Erythroblast (primary cell): ENCODE measurements around the gene IQCF2.
"Not testable (repeated sequence)": the region's sequence is repeated elsewhere in the genome, so short reads cannot be mapped to it uniquely, and the experiment has no call there.

Experiments used
- DNase-seq, 2 experiments: peaks; one replicate each; lab custom pipeline; 2025; lab: John Stamatoyannopoulos, UW
- GATA1 ChIP-seq: IDR thresholded peaks from 2 replicates; pipeline ENCODE4 v1.6.1; 2011; ENCODE audit warnings: low read depth, mild to moderate bottlenecking, control low read depth, low read length, moderate library complexity
- POLR2A ChIP-seq: IDR thresholded peaks from 2 replicates; pipeline ENCODE4 v1.6.1; 2011; ENCODE audit warnings: mild to moderate bottlenecking, low read length

IQCF2 gene

DNA sequence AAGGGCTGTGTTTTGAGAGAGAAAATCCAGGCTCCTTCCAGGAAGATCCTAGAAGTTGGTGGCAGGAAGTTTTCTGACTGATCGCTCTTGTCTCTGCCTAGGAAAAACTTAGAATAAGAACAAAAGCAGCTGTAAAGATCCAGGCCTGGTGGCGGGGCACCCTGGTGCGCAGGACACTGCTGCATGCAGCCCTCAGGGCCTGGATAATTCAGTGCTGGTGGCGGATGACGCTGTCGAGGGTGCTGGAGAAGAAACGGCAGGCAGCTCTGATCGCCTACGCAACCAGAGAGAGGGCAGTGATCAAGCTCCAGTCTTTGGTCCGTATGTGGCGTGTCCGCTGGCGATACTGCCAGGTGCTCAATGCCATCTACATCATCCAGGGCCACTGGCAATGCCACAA is 1.5 kb downstream of the IQCF2 start:
- no peak for DNase-seq
- no peak for TF ChIP-seq POLR2A
- TF ChIP-seq GATA1: no peak

DNA sequence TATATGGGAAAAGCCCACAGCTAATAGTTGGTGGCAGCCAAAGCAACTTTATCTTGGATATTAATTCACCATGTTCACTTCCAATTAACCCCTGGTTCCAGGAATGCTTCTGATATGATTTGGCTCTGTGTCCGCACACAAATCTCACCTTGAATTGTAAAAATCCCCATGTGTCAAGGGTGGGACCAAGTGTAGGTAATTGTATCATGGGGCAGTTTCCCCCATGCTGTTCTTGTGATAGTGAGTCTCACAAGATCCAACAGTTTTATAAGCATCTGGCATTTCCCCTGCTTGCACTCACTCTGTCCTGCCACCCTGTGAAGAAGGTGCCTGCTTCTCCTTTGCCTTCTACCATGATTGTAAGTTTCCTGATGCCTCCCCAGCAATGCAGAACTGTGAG is 7.5 kb downstream of the IQCF2 start:
- DNase-seq: not testable (repeated sequence)

DNA sequence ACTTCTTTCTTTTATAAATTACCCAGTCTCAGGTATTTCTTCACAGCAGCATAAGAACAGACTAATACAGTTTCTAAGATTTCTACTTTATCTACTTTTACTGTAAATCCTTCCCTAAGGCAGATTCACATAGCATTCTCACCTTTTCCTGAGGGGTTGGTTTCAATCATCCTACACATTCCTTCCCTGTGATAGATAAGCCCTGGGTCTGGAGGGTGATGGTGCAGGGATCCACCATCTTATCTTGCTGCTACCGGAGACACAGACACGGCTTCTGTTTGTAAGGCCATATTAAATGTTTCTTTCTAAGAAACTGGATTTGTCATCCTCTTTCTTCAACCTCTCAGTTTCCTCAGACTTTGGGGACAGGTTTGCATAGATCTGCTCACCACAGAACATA is 7.9 kb downstream of the IQCF2 start:
- no peak for DNase-seq
- TF ChIP-seq POLR2A (no peak), GATA1 (no peak)

DNA sequence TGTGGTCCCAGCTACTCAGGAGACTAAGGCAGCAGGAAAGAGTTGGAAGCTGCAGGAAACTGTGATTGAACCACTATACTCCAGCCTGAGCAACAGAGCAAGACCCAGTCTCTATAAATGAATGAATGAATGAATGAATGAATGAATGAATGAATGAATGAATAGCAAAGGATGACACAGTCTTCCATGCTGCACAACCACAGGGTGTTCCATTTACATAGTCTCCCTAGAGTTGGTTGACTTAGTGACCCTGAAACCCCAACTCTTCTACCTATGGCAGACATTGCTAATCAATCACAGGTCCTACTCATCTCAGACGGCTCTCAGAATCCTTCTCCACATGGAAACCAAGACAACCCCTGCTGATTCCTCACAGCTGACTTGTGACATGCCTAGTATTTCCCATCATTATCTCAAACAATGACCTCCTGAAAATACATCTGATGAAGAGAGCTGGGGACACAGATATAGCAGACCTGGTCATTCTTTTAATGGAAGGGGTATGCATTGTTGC is 11.9 kb downstream of the IQCF2 start:
- no peak for TF ChIP-seq GATA1
- TF ChIP-seq POLR2A: no peak
- DNase-seq: no peak

DNA sequence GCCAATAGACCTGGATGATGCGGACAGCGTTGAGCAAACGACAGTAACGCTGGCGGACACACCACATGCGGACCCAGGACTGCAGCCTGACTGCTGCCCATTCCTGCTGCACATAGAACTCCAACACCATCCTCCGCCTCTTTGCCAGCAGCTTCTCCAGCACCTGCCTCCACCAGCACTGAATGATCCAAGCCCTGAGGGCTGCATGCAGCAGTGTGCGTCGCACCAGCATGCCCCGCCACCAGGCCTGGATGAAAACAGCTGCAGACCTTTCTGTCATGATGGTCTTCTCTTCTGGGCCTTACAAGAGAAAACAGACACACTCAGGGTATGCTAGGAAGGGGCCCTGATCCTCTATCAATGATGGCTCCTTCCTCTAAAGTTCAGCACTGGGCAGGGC is 12.5 kb downstream of the IQCF2 start:
- TF ChIP-seq POLR2A: no peak
- no peak for TF ChIP-seq GATA1
- no peak for DNase-seq

DNA sequence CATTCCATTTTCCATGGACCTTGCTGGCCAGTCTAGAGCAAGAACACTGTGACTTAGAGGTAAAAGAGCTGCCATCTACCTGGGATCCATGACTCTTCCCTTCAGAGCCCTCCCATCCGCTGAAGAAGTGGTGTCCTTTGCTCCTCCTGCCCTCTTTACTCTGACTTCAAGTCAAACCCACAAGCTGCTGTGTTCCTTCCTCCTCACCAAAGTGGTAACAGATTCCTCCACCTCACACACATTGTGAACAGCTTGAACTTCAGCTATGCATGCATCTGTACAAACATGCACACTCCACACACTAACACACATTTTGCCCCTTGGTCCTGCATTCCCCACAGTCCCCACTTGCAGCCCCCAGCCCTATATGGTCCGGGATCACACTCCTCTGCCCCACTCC is 13.0 kb downstream of the IQCF2 start:
- TF ChIP-seq POLR2A (no peak), GATA1 (no peak)
- no peak for DNase-seq

DNA sequence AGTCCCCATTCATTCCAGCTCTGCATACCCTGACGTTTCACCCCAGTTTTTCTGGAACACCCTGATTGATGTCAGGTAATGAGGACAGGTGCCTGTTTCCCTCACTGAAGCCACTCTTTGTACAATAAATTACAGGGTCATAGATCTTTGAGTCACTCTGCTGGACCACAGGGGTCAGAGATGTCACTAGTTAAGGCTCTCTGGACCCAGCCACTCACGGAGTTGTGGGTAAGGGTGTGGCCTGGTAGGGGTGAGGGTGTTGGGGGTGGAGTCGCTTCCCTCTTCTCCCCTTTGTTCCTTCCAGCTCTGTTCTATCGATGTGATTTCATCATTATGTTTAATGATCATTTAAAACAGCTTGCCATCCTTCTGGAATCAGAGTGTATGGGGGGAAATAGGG is 13.5 kb downstream of the IQCF2 start:
- no peak for TF ChIP-seq POLR2A
- no peak for TF ChIP-seq GATA1
- DNase-seq: no peak

DNA sequence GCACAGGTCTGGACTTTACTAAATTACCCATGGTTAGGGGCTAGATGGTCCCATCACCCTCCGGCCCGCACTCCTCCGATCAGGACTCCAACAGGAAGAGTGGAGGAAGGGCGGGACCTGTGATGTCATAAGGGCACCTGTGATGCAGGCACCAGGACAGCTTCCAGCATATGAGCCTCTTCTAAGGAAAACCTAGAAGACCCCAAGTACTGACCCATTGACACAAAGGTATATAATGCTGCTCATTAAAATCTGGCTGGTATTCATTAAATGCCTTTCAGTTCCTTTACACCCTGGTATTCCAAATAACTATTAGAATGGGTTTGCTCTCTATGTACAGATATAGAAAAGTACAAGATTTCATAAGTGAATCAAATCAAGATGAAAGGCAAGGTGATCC is 14.1 kb downstream of the IQCF2 start, which contains the start of gene IQCF5:
TSS of gene IQCF5 (minus strand) at position 101 of the 400 bp plus-strand sequence. CDS start at position 31, 70 bp downstream.
- DNase-seq: no peak
- TF ChIP-seq POLR2A (no peak), GATA1 (no peak)

DNA sequence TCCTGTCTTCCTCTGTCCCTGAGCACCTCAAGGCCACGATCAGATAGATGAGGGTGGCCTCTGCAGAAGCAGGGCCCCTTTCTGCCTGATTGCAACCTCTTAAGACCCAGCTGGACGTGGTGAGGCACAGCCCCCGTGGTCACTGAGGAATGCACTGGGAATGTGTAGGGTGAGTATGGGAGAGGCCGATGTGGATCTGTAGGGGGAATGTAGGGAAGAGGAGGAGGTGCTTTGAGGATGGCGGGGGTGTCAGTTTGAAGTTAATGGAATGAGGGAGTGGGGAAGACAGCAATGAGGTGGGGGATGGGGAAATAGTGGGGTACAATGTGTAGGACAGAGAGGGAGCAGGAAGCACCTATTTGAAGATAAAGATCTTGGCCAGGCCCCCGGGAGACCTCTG is 14.8 kb downstream of the IQCF2 start:
- no peak for TF ChIP-seq GATA1
- no peak for DNase-seq

DNA sequence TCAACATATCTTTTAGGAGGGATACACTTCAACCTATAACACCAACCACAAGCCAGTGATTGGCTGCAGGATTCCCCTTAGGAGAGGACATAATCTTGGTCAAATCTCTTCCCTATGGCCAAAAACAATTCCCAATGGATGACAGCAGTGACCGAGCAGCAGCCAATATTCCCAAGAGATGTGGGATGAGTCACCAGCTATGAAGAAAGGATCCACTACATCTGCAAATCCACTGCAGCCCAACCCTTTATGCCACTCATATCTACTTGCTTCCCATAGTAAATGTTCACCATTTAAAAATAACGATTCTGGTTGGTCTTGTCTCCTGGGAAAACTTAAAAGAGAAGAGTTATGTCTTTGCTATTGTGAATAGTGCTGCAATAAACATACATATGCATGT is 18.5 kb downstream of the IQCF2 start:
- no peak for DNase-seq
- TF ChIP-seq POLR2A (no peak), GATA1 (no peak)

DNA sequence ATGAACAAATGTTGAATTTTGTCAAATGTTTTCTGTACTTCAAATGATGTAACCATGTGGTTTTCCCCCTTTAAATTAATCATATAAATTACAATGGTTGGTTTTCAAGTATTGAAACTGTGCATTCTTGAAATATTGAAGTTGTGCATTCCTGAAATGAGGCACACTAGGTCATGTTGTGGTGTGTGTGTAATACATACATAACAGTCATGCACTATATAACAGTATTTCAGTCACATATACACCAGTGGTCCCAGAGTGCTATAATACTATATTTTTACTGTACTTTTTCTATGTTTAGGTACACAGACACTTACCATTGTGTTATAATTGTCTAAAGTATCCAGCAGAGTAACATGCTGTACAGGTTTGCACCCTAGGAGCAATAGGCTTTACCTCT is 25.0 kb downstream of the IQCF2 start:
- DNase-seq: no peak
- TF ChIP-seq GATA1 (no peak), POLR2A (no peak)

DNA sequence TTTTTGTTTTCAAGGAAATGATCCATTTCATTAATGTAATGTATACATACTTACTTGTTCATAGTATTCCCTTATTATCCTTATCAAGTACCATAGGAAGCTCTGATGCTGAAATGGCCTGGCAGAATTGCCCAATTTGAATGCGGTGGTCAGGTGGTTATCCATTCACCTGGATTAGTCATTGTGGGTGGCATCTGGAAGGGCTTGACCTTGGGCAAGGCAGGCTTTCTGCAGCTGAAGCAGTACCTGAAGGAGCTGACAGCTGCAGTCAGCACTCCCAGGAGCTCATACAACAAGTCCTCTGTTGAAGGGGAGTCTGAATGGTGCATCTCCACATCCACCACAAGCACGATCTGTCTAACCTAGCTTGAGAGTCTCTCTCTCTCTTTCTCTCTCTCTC is 26.2 kb downstream of the IQCF2 start:
- TF ChIP-seq POLR2A: no peak
- no peak for TF ChIP-seq GATA1
- no peak for DNase-seq

DNA sequence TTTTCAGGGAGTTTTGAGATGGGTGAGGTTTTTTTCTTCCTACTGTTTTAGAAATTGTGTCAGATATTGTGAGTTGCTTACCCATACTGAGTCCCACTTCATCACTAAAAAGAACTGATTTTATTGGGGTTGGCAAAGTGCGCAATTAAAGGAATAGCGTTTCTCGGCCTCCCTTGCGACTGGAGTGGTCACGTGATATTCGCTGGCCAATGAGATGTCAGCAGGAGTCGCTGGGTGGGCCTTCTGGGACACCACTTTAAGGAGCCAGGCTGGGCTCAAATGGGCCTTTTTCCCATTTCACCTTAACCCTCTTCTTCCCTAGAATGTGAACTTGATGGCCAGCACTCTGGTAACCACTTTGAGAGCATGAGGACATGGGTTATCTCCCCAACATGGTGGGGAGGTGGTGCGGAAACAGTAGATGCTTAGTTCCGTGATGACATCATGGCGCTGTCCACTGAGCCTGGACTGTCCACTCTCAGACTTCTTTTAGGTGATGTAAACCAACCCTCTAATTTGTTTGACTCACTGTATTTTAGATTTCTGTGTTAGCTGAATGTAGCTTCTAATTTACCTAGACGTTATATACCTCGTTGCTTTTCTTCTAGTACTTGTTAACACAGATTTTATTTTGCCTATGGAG is 27.2 kb downstream of the IQCF2 start:
- no peak for DNase-seq
- TF ChIP-seq GATA1: no peak
- TF ChIP-seq POLR2A: no peak

DNA sequence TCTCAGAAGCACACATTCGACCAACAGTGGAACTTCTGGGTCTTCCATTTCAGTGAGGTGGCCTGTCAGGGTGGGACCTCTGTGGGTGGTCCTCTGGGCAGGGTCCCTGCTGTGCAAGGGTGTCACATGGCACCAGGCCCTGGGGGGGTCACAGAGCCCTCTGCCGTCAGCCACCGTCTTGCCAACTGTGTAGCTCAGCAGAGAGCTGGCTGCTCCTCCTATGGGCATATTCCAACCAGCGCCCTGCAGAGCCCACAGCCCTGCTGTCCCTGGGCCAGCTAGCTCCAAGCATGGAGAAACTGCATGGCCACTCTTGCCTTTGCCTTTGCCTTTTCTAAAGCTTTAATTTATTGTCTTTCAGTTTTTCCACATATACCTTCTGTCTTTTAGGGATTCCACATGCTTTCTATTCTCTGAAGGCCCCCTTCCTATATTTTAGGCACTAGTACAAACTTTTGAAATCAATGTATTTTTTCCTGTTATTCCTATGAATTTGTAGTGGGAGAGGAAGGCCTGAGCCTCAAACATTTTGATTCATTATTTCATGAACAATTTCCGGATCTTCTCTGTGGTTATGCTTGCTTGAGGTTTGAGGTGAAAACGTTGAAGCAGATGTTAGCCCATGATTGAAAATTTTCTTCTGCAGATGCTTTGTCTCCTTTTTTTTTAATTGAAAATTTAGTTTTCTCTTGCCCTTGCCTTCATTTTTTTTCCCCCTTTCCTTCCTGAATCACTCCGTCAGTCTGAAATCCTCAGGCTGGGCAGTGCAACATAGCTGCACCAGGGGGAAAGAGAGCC is 30.0 kb downstream of the IQCF2 start:
- DNase-seq: no peak
- TF ChIP-seq POLR2A (no peak), GATA1 (no peak)
